GF-D8 (cell line): ENCODE results near the gene EFCAB11.

Source experiments
- DNase-seq: peaks from one replicate; lab custom pipeline; 2025; lab: John Stamatoyannopoulos, UW

Gene EFCAB11

GRCh38 chr14:89765346-89765745, 189.2 kb downstream of the EFCAB11 start:
- DNase-seq = no peak

GRCh38 chr14:89760086-89760485, 194.4 kb downstream of the EFCAB11 start:
- no peak for DNase-seq

GRCh38 chr14:89757313-89757939, 197.1 kb downstream of the EFCAB11 start:
- no peak for DNase-seq

GRCh38 chr14:89755816-89756215, 198.7 kb downstream of the EFCAB11 start:
- DNase-seq = no peak

- DNase-seq = no peak
Observed at GRCh38 chr14:89753828-89754412, 200.6 kb downstream of the EFCAB11 start.

GRCh38 chr14:89750908-89751392, 203.6 kb downstream of the EFCAB11 start:
- DNase-seq = no peak

GRCh38 chr14:89750281-89750755, 204.2 kb downstream of the EFCAB11 start:
- DNase-seq = no peak

- DNase-seq = no peak
Observed at GRCh38 chr14:89748004-89748403, 206.5 kb downstream of the EFCAB11 start.

GRCh38 chr14:89747126-89747525, 207.4 kb downstream of the EFCAB11 start:
- no peak for DNase-seq

GRCh38 chr14:89746654-89747053, 207.9 kb downstream of the EFCAB11 start:
- no peak for DNase-seq

- no peak for DNase-seq
Observed at GRCh38 chr14:89746135-89746534, 208.4 kb downstream of the EFCAB11 start.
